ENCODE results near the gene TMEM208. TPM values are rescaled to one million over a fixed set of nuclear protein-coding genes. Genes with fewer than 3 reads are reported as not detected.
A peak's percentile ranks its signal among the peaks of the same experiment; 100 is the strongest.

TMEM208 gene
- total RNA-seq, 1 donor from 2014 or later: 42.6 TPM

GRCh38 chr16:67246756-67247191 is 19.8 kb downstream of the TMEM208 start:
- no peak for TF ChIP-seq CTCF (IDR thresholded peaks at IDR 0.05; ENCODE audit: partially characterized antibody, unreplicated experiment)
- peaks cover 9% of the 10 kb centered on the region for H3K9me3 Mint-ChIP-seq (ENCODE audit: unreplicated experiment)
- peak overlapping the region; percentile 92 for H3K4me3 Mint-ChIP-seq (ENCODE audit: unreplicated experiment)
- no peak for DNase-seq
- H3K4me1 Mint-ChIP-seq (ENCODE audit: low read depth, unreplicated experiment): peaks cover 21% of the 10 kb centered on the region
- H3K36me3 Mint-ChIP-seq (ENCODE audit: unreplicated experiment): peaks cover 5% of the 10 kb centered on the region
- H3K27me3 Mint-ChIP-seq (ENCODE audit: unreplicated experiment): peaks cover 23% of the 10 kb centered on the region
- H3K27ac Mint-ChIP-seq (ENCODE audit: unreplicated experiment): no peak overlapping the region

GRCh38 chr16:67247192-67248072 is 20.5 kb downstream of the TMEM208 start, which contains the start of gene FHOD1:
TSS of gene FHOD1 (minus strand) at chr16:67247481. CDS start at chr16:67247410, 71 bp downstream.
- Mint-ChIP-seq H3K4me1 (ENCODE audit: low read depth, unreplicated experiment) (peaks cover 21% of the 10 kb centered on the region), H3K27me3 (ENCODE audit: unreplicated experiment) (peaks cover 24% of the 10 kb centered on the region), H3K4me3 (ENCODE audit: unreplicated experiment) (peak within 1 kb of the TSS; percentile 92), H3K9me3 (ENCODE audit: unreplicated experiment) (peaks cover 9% of the 10 kb centered on the region), H3K27ac (ENCODE audit: unreplicated experiment) (no peak within 1 kb of the TSS), H3K36me3 (ENCODE audit: unreplicated experiment) (peaks cover 5% of the 10 kb centered on the region)
- DNase-seq: peak; percentile 87
- TF ChIP-seq CTCF (IDR thresholded peaks at IDR 0.05; ENCODE audit: partially characterized antibody, unreplicated experiment): no peak

- Mint-ChIP-seq H3K27ac (ENCODE audit: unreplicated experiment) (no peak overlapping the region), H3K27me3 (ENCODE audit: unreplicated experiment) (peaks cover 24% of the 10 kb centered on the region), H3K9me3 (ENCODE audit: unreplicated experiment) (peaks cover 11% of the 10 kb centered on the region), H3K4me3 (ENCODE audit: unreplicated experiment) (peak overlapping the region; percentile 92), H3K4me1 (ENCODE audit: low read depth, unreplicated experiment) (peaks cover 21% of the 10 kb centered on the region), H3K36me3 (ENCODE audit: unreplicated experiment) (peaks cover 5% of the 10 kb centered on the region)
- no peak for TF ChIP-seq CTCF (IDR thresholded peaks at IDR 0.05; ENCODE audit: partially characterized antibody, unreplicated experiment)
- DNase-seq: no peak
These were observed 21.1 kb downstream of the TMEM208 start for GRCh38 chr16:67248073-67248400.

- peaks cover 5% of the 10 kb centered on the region for H3K36me3 Mint-ChIP-seq (ENCODE audit: unreplicated experiment)
- no peak for TF ChIP-seq CTCF (IDR thresholded peaks at IDR 0.05; ENCODE audit: partially characterized antibody, unreplicated experiment)
- peaks cover 13% of the 10 kb centered on the region for H3K9me3 Mint-ChIP-seq (ENCODE audit: unreplicated experiment)
- peak within 1 kb of the TSS; percentile 92 for H3K4me3 Mint-ChIP-seq (ENCODE audit: unreplicated experiment)
- peak; percentile 46 for DNase-seq
- peaks cover 24% of the 10 kb centered on the region for H3K27me3 Mint-ChIP-seq (ENCODE audit: unreplicated experiment)
- H3K27ac Mint-ChIP-seq (ENCODE audit: unreplicated experiment): no peak within 1 kb of the TSS
- peaks cover 21% of the 10 kb centered on the region for H3K4me1 Mint-ChIP-seq (ENCODE audit: low read depth, unreplicated experiment)
These were observed 21.7 kb downstream of the TMEM208 start, which contains the start of gene SLC9A5 for GRCh38 chr16:67248401-67249177. TSS of gene SLC9A5 (plus strand) at chr16:67248979. CDS start at chr16:67249015, 36 bp downstream.

Data from glutamatergic neuron (in vitro differentiated cells).